Astrocyte (in vitro differentiated cells and primary cell): Measurements from ENCODE around the gene SLC12A5. TPM values are rescaled to one million over a fixed set of nuclear protein-coding genes. Genes with fewer than 3 reads are reported as not detected.

Experiments
- DNase-seq: peaks from one replicate; pipeline ENCODE4 v3.0.0-alpha.2; 2010; ENCODE audit warnings: low read depth
- FAIRE-seq: peaks from 2 replicates; lab custom pipeline; 2011; peaks lifted over from hg19 to GRCh38; lab: Jason Lieb, UNC
- H2AFZ ChIP-seq: 2 replicates; pipeline ENCODE4 v1.6.0; 2012; ENCODE audit warnings: low read depth, low read length, inconsistent platforms
- H3K27ac ChIP-seq: 2 replicates; pipeline ENCODE4 v1.5.1; 2011; ENCODE audit warnings: low read depth, low read length, inconsistent platforms
- H3K27me3 ChIP-seq: 2 replicates; pipeline ENCODE4 v1.6.0; 2011; ENCODE audit warnings: low read length, inconsistent platforms; ENCODE audit not compliant: insufficient read depth
- H3K36me3 ChIP-seq: 2 replicates; pipeline ENCODE4 v1.5.1; 2011; ENCODE audit warnings: low read length, inconsistent platforms; ENCODE audit not compliant: insufficient read depth
- H3K4me1 ChIP-seq: 2 replicates; pipeline ENCODE4 v1.5.1; 2011; ENCODE audit warnings: low read length, inconsistent platforms; ENCODE audit not compliant: insufficient read depth
- H3K4me2 ChIP-seq: 2 replicates; pipeline ENCODE4 v1.6.0; 2012; ENCODE audit warnings: low read length, inconsistent platforms
- H3K4me3 ChIP-seq: 2 replicates; pipeline ENCODE4 v1.5.1; 2011; ENCODE audit warnings: low read depth, mild to moderate bottlenecking, low read length, inconsistent platforms; ENCODE audit not compliant: insufficient read depth
- H3K79me2 ChIP-seq: 2 replicates; pipeline ENCODE4 v1.6.0; 2012; ENCODE audit warnings: mild to moderate bottlenecking, low read length, inconsistent platforms; ENCODE audit not compliant: insufficient read depth
- H3K9ac ChIP-seq: 2 replicates; pipeline ENCODE4 v1.6.0; 2012; ENCODE audit warnings: mild to moderate bottlenecking, low read length, inconsistent platforms
- H3K9me3 ChIP-seq: 2 replicates; pipeline ENCODE4 v1.5.1; 2012; ENCODE audit warnings: low read depth, mild to moderate bottlenecking, low read length, inconsistent platforms; ENCODE audit not compliant: insufficient read depth
- H4K20me1 ChIP-seq: 2 replicates; pipeline ENCODE4 v1.6.0; 2012; ENCODE audit warnings: low read length, inconsistent platforms; ENCODE audit not compliant: insufficient read depth
- H3K27ac Mint-ChIP-seq: one replicate; pipeline ENCODE4 v1.8.0; 2021; ENCODE audit warnings: mild to moderate bottlenecking, mixed read lengths; ENCODE audit not compliant: unreplicated experiment
- H3K27me3 Mint-ChIP-seq: one replicate; pipeline ENCODE4 v1.8.0; 2021; ENCODE audit warnings: low read depth, mixed read lengths; ENCODE audit not compliant: unreplicated experiment
- H3K36me3 Mint-ChIP-seq: one replicate; pipeline ENCODE4 v1.8.0; 2021; ENCODE audit warnings: low read depth, mixed read lengths; ENCODE audit not compliant: unreplicated experiment
- H3K4me1 Mint-ChIP-seq: one replicate; pipeline ENCODE4 v1.8.0; 2021; ENCODE audit warnings: low read depth, mixed read lengths; ENCODE audit not compliant: unreplicated experiment
- H3K4me3 Mint-ChIP-seq: one replicate; pipeline ENCODE4 v1.8.0; 2021; ENCODE audit warnings: mild to moderate bottlenecking, moderate library complexity, mixed read lengths; ENCODE audit not compliant: unreplicated experiment
- H3K9me3 Mint-ChIP-seq: one replicate; pipeline ENCODE4 v1.8.0; 2021; ENCODE audit warnings: mild to moderate bottlenecking, mixed read lengths; ENCODE audit not compliant: unreplicated experiment
- CTCF ChIP-seq: IDR thresholded peaks from 2 replicates; pipeline ENCODE4 v1.5.1; 2011; ENCODE audit warnings: low read depth, mild to moderate bottlenecking, inconsistent platforms, low read length, moderate library complexity; ENCODE audit not compliant: insufficient read depth
- EZH2 ChIP-seq: IDR thresholded peaks from 2 replicates; pipeline ENCODE4 v1.6.1; 2012; ENCODE audit warnings: mild to moderate bottlenecking, low read length, inconsistent platforms; ENCODE audit not compliant: insufficient read depth
- total RNA-seq: library from RNA; stranded (reverse); gene quantifications from 2 replicates; pipeline ENCODE4 v1.2.1, GENCODE V29; 2021

Gene SLC12A5
- total RNA-seq, 1 donor from 2014 or later = 14.6 TPM

- H3K4me1 ChIP-seq = peaks cover 9% of the 10 kb centered on the region
- no peak overlapping the region for H2AFZ ChIP-seq
- H3K4me2 ChIP-seq = no peak overlapping the region
- Mint-ChIP-seq H3K27ac (no peak overlapping the region), H3K9me3 (no peaks in the 10 kb centered on the region), H3K36me3 (peaks cover 42% of the 10 kb centered on the region), H3K27me3 (peaks cover 10% of the 10 kb centered on the region), H3K4me3 (no peak overlapping the region), H3K4me1 (peaks cover 11% of the 10 kb centered on the region)
- H3K79me2 ChIP-seq = no peaks in the 10 kb centered on the region
- no peak overlapping the region for H3K9ac ChIP-seq
- no peak for FAIRE-seq
- no peaks in the 10 kb centered on the region for H3K27me3 ChIP-seq
- no peak for TF ChIP-seq EZH2
- no peak for TF ChIP-seq CTCF
- H4K20me1 ChIP-seq = peaks cover 82% of the 10 kb centered on the region
- no peak for DNase-seq
- H3K27ac ChIP-seq = no peak overlapping the region
- H3K4me3 ChIP-seq = no peak overlapping the region
- H3K36me3 ChIP-seq = peaks cover 47% of the 10 kb centered on the region
- no peaks in the 10 kb centered on the region for H3K9me3 ChIP-seq
Measured at GRCh38 chr20:46062621-46063020, 33.6 kb downstream of the SLC12A5 start.

GRCh38 chr20:46063151-46063550 lies 34.1 kb downstream of the SLC12A5 start:
- peaks cover 48% of the 10 kb centered on the region for H3K36me3 ChIP-seq
- TF ChIP-seq CTCF (no peak), EZH2 (no peak)
- no peaks in the 10 kb centered on the region for H3K79me2 ChIP-seq
- H3K9ac ChIP-seq = no peak overlapping the region
- no peak overlapping the region for H3K27ac Mint-ChIP-seq
- H2AFZ ChIP-seq = no peak overlapping the region
- no peak overlapping the region for H3K4me2 ChIP-seq
- DNase-seq = no peak
- no peaks in the 10 kb centered on the region for H3K27me3 ChIP-seq
- H3K27me3 Mint-ChIP-seq = peaks cover 9% of the 10 kb centered on the region
- no peak overlapping the region for H3K4me3 Mint-ChIP-seq
- no peak for FAIRE-seq
- no peak overlapping the region for H3K4me3 ChIP-seq
- peaks cover 80% of the 10 kb centered on the region for H4K20me1 ChIP-seq
- no peaks in the 10 kb centered on the region for H3K9me3 Mint-ChIP-seq
- H3K36me3 Mint-ChIP-seq = peaks cover 42% of the 10 kb centered on the region
- no peak overlapping the region for H3K27ac ChIP-seq
- peaks cover 5% of the 10 kb centered on the region for H3K4me1 ChIP-seq
- H3K9me3 ChIP-seq = no peaks in the 10 kb centered on the region
- peaks cover 9% of the 10 kb centered on the region for H3K4me1 Mint-ChIP-seq

GRCh38 chr20:46063652-46064054 lies 34.6 kb downstream of the SLC12A5 start:
- Histone ChIP-seq H3K27ac (no peak overlapping the region), H3K9me3 (no peaks in the 10 kb centered on the region), H3K9ac (no peak overlapping the region), H3K4me3 (no peak overlapping the region), H3K4me2 (no peak overlapping the region), H4K20me1 (peaks cover 80% of the 10 kb centered on the region), H3K79me2 (no peaks in the 10 kb centered on the region), H3K36me3 (peaks cover 52% of the 10 kb centered on the region), H3K27me3 (no peaks in the 10 kb centered on the region), H3K4me1 (peaks cover under 1% of the 10 kb centered on the region), H2AFZ (no peak overlapping the region)
- H3K36me3 Mint-ChIP-seq = peaks cover 42% of the 10 kb centered on the region
- no peak overlapping the region for H3K4me3 Mint-ChIP-seq
- H3K27ac Mint-ChIP-seq = no peak overlapping the region
- TF ChIP-seq EZH2 = no peak
- no peak for TF ChIP-seq CTCF
- peaks cover 7% of the 10 kb centered on the region for H3K27me3 Mint-ChIP-seq
- FAIRE-seq (no peak), DNase-seq (no peak)
- no peaks in the 10 kb centered on the region for H3K9me3 Mint-ChIP-seq
- peaks cover 8% of the 10 kb centered on the region for H3K4me1 Mint-ChIP-seq
